Liver (tissue), 9 donors: ENCODE measurements around the gene MT2A. TPM values are rescaled to one million over a fixed set of nuclear protein-coding genes. Genes with fewer than 3 reads are reported as not detected.

Experiments
- DNase-seq: peaks from one replicate; pipeline ENCODE4 v3.0.0-alpha.2; 2017; ENCODE audit warnings: low spot score
- H3K27ac ChIP-seq, 2 donors: one replicate each; pipeline ENCODE4 v1.7.0; 2013; ENCODE audit warnings: inconsistent platforms in 2 of 2, low read length in 2 of 2, control low read depth in 1 of 2, low read depth in 1 of 2, mild to moderate bottlenecking in 1 of 2
- H3K27me3 ChIP-seq, 4 donors: one replicate each; pipeline versions ENCODE4 v1.6.1 to v1.7.0; 2013; ENCODE audit warnings: low read length in 3 of 4, inconsistent platforms in 1 of 4, mild to moderate bottlenecking in 1 of 4, moderate library complexity in 1 of 4; ENCODE audit not compliant: control insufficient read depth in 4 of 4, insufficient read depth in 4 of 4
- H3K36me3 ChIP-seq, 4 donors: one replicate each; pipeline versions ENCODE4 v1.6.1 to v1.7.0; 2013; ENCODE audit warnings: low read length in 3 of 4, mild to moderate bottlenecking in 3 of 4, low read depth in 1 of 4, moderate library complexity in 1 of 4; ENCODE audit not compliant: control insufficient read depth in 4 of 4, insufficient read depth in 3 of 4
- H3K4me1 ChIP-seq, 4 donors: one replicate each; pipeline versions ENCODE4 v1.6.1 to v1.7.0; 2013; ENCODE audit warnings: low read length in 3 of 4, mild to moderate bottlenecking in 3 of 4, moderate library complexity in 1 of 4; ENCODE audit not compliant: control insufficient read depth in 4 of 4, insufficient read depth in 4 of 4
- H3K4me3 ChIP-seq, 3 donors: one replicate each; pipeline versions ENCODE4 v1.6.1 to v1.7.0; 2013; ENCODE audit warnings: low read length in 3 of 3, control low read depth in 1 of 3, low read depth in 1 of 3, mild to moderate bottlenecking in 1 of 3
- H3K9ac ChIP-seq, 2 donors: one replicate each; pipeline ENCODE4 v1.7.0; 2013; ENCODE audit warnings: low read length in 2 of 2, mild to moderate bottlenecking in 2 of 2, moderate library complexity in 2 of 2, control low read depth in 1 of 2, low read depth in 1 of 2
- H3K9me3 ChIP-seq, 4 donors: one replicate each; pipeline versions ENCODE4 v1.6.1 to v1.7.0; 2013; ENCODE audit warnings: low read length in 3 of 4; ENCODE audit not compliant: control insufficient read depth in 4 of 4
- ATF3 ChIP-seq: IDR thresholded peaks from 2 replicates; pipeline ENCODE4 v1.6.1; 2016; ENCODE audit warnings: antibody characterized with exemption
- FOXA2 ChIP-seq: IDR thresholded peaks from 2 replicates; pipeline ENCODE4 v1.6.1; 2016; ENCODE audit warnings: antibody characterized with exemption
- RXRA ChIP-seq, 2 donors: IDR thresholded peaks; 2 replicates each; pipeline ENCODE4 v1.6.1; 2017 to 2018; ENCODE audit warnings: antibody characterized with exemption in 2 of 2, mild to moderate bottlenecking in 1 of 2
- YY1 ChIP-seq: IDR thresholded peaks from 2 replicates; pipeline ENCODE4 v1.6.1; 2016; ENCODE audit warnings: antibody characterized with exemption, mild to moderate bottlenecking
- WGBS: extraction: QIAGEN DNeasy Blood & Tissue Kit; methylation state at CpG from one replicate; pipeline ENCODE4 v1.1.7; 2013; 5-methylcytosine and 5-hydroxymethylcytosine counted together
- polyA plus RNA-seq, 2 donors: library from polyadenylated mRNA; stranded (reverse) in 1 of 2; unstranded in 1 of 2; fragments of 200-250 nt in 1 of 2; fragments of >200 nt in 1 of 2; fragmentation: Nextera tagmentation in 1 of 2; extraction: Ambion mirVana in 1 of 2; gene quantifications; one replicate each; pipeline versions ENCODE4 v1.2.1 to v1.2.3, GENCODE V29; 2013 to 2015
- total RNA-seq, 2 donors: library from RNA; depleted of rRNA; stranded (reverse); fragments of >200 nt; gene quantifications; one replicate each; pipeline ENCODE4 v1.2.3, GENCODE V29; 2014
- TF ChIP-seq, protein P1 (sequence below): IDR thresholded peaks from 2 replicates; pipeline ENCODE4 v1.6.1; 2016; ENCODE audit warnings: antibody characterized with exemption, mild to moderate bottlenecking
- TF ChIP-seq, protein P2 (sequence below): fragments of 150-350 bp; IDR thresholded peaks from 2 replicates; pipeline ENCODE4 v1.5.1; 2017; ENCODE audit warnings: improper control_type of control experiment, low read depth, low read length; ENCODE audit not compliant: missing input control
- TF ChIP-seq, protein P3 (sequence below): IDR thresholded peaks from 2 replicates; pipeline ENCODE4 v1.6.1; 2016; ENCODE audit warnings: antibody characterized with exemption
- donor health status: healthy.
- donor health status: healthy.
- donor health status: healthy.
- donor health status: healthy.
- donor health status: healthy.

MT2A gene
- total and polyA plus RNA-seq, 4 donors = 45.8 to 5,206 (median 2,233) TPM

DNA sequence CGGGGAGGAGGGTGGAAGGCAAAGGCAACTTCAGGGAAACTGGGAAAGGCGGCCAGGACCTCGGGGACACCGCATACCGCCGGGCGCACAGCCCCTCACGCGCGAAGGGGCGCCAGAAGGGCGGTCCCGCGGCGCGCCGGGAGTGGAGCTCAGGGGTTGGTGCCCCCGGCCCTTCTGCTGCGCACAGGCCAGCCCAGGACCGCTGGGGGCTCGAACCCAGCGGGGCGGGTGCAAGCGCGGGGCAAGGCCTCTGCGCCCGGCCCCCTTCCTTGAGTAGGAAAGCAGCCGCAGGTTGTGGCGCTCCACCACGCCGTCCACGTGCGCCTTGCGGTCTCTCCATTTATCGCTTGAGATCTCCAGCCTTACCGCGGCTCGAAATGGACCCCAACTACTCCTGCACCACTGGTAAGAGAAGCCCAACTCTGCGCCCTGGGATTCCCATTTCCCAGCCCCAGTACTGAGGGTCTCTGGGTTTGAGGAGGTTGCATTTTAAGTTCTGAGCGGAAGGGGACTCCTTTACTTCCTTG lies 27.1 kb downstream of the MT2A start:
- Histone ChIP-seq H3K27ac (no peak overlapping the region), H3K9ac (no peak overlapping the region), H3K4me3 (no peak overlapping the region), H3K4me1 (peaks cover 0 to 39% (median 14%) of the 10 kb centered on the region in 4 donors), H3K9me3 (no peaks in the 10 kb centered on the region), H3K27me3 (no peaks in the 10 kb centered on the region), H3K36me3 (no peaks in the 10 kb centered on the region)
- no peak for DNase-seq
- WGBS = 65% methylated on average over 40 of the region's 40 CpGs
- TF ChIP-seq ATF3 = no peak
- TF ChIP-seq YY1 = no peak
- TF ChIP-seq, protein P1, sequence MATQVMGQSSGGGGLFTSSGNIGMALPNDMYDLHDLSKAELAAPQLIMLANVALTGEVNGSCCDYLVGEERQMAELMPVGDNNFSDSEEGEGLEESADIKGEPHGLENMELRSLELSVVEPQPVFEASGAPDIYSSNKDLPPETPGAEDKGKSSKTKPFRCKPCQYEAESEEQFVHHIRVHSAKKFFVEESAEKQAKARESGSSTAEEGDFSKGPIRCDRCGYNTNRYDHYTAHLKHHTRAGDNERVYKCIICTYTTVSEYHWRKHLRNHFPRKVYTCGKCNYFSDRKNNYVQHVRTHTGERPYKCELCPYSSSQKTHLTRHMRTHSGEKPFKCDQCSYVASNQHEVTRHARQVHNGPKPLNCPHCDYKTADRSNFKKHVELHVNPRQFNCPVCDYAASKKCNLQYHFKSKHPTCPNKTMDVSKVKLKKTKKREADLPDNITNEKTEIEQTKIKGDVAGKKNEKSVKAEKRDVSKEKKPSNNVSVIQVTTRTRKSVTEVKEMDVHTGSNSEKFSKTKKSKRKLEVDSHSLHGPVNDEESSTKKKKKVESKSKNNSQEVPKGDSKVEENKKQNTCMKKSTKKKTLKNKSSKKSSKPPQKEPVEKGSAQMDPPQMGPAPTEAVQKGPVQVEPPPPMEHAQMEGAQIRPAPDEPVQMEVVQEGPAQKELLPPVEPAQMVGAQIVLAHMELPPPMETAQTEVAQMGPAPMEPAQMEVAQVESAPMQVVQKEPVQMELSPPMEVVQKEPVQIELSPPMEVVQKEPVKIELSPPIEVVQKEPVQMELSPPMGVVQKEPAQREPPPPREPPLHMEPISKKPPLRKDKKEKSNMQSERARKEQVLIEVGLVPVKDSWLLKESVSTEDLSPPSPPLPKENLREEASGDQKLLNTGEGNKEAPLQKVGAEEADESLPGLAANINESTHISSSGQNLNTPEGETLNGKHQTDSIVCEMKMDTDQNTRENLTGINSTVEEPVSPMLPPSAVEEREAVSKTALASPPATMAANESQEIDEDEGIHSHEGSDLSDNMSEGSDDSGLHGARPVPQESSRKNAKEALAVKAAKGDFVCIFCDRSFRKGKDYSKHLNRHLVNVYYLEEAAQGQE = no peak
- TF ChIP-seq, protein P2, sequence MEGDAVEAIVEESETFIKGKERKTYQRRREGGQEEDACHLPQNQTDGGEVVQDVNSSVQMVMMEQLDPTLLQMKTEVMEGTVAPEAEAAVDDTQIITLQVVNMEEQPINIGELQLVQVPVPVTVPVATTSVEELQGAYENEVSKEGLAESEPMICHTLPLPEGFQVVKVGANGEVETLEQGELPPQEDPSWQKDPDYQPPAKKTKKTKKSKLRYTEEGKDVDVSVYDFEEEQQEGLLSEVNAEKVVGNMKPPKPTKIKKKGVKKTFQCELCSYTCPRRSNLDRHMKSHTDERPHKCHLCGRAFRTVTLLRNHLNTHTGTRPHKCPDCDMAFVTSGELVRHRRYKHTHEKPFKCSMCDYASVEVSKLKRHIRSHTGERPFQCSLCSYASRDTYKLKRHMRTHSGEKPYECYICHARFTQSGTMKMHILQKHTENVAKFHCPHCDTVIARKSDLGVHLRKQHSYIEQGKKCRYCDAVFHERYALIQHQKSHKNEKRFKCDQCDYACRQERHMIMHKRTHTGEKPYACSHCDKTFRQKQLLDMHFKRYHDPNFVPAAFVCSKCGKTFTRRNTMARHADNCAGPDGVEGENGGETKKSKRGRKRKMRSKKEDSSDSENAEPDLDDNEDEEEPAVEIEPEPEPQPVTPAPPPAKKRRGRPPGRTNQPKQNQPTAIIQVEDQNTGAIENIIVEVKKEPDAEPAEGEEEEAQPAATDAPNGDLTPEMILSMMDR = no peak
- no peak for TF ChIP-seq FOXA2
- TF ChIP-seq, protein P3, sequence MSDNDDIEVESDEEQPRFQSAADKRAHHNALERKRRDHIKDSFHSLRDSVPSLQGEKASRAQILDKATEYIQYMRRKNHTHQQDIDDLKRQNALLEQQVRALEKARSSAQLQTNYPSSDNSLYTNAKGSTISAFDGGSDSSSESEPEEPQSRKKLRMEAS = no peak

DNA sequence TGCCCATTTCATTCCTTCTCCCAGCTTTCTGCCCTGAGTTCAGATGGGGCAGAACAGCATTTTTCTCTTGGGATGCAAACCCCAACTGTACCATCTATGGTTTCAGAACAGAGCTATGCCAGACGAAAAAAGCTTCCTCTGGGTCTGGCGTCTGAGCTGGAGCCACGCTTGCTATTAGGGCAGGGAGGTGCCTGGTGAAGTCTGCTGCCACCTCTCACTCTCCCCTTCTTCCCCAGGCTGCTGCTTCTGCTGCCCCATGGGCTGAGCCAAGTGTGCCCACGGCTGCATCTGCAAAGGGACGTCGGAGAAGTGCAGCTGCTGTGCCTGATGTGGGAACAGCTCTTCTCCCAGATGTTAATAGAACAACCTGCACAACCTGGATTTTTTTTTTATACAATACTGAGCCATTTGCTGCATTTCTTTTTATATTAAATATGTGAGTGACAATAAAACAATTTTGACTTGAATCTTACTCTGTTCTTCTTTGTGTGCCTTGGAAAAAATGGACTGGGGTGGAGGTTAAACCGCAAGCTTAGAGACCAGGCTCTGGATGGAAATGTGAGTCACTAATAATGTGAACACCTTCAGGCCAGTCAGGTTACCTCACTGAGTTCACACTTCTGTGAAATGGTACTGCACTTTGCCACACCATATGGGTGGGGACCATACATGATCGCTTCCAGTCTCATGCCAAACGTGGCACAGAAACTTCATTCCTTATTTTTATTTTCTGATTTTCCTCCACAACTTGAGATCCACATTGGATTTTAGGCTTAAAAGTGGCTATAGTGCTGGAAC lies 28.4 kb downstream of the MT2A start:
- peak overlapping the region in 1 of 2 donors; percentile 87 for H3K27ac ChIP-seq

More for the DNA sequence above, 28.4 kb downstream of the MT2A start:
- TF ChIP-seq FOXA2 = no peak
- no peak for TF ChIP-seq RXRA (IDR thresholded peaks at IDR 0.05)
- Histone ChIP-seq H3K36me3 (no peaks in the 10 kb centered on the region), H3K4me3 (no peak overlapping the region), H3K4me1 (peaks cover 0 to 32% (median 10%) of the 10 kb centered on the region in 4 donors), H3K27me3 (no peaks in the 10 kb centered on the region), H3K9ac (no peak overlapping the region), H3K9me3 (no peaks in the 10 kb centered on the region)
- WGBS = 81% methylated on average over 9 of the region's 9 CpGs
- DNase-seq = no peak
